IMR-90 (cell line): ENCODE results near the gene MED12L.

Source experiments
- BHLHE40 ChIP-seq: fragments of 150-350 bp; IDR thresholded peaks from 2 replicates; pipeline ENCODE4 v1.6.1; 2016; ENCODE audit warnings: mild to moderate bottlenecking, low read depth, low read length
- CTCF ChIP-seq: conservative IDR thresholded peaks from 2 replicates; pipeline ENCODE4 v1.5.1; 2012; ENCODE audit warnings: mild to moderate bottlenecking, low read depth, low read length, improper control_type of control experiment
- USF2 ChIP-seq: fragments of 150-350 bp; IDR thresholded peaks from 2 replicates; pipeline ENCODE4 v1.6.1; 2017; ENCODE audit warnings: mild to moderate bottlenecking, antibody characterized with exemption, low read length, low read depth

GRCh38 chr3:151100076-151100475, 14.6 kb downstream of the MED12L start:
- TF ChIP-seq CTCF (no peak), USF2 (no peak), BHLHE40 (no peak)
